Hematopoietic multipotent progenitor cell treated with erythropoietin and hydrocortisone succinate and interleukin-3 and kit ligand, for 4 days (in vitro differentiated cells): ENCODE results near the gene ZFP3.
A peak's percentile ranks its signal among the peaks of the same experiment; 100 is the strongest.
"Not testable (repeated sequence)": the region's sequence is repeated elsewhere in the genome, so short reads cannot be mapped to it uniquely, and the experiment has no call there.

Source experiments
- DNase-seq: peaks from one replicate; pipeline ENCODE4 v3.0.0-alpha.2; 2015

The ZFP3 gene

GRCh38 chr17:5078106-5079028 lies at the start of gene ZFP3:
Gene ZFP3 (plus strand): TSS chr17:5078467. CDS start chr17:5091505, 13,038 bp downstream.
- DNase-seq: peak; percentile 84

- DNase-seq: not testable (repeated sequence)
Measured at GRCh38 chr17:5030168-5030567, 48.1 kb upstream of the ZFP3 start.

GRCh38 chr17:5031365-5032082 lies 46.7 kb upstream of the ZFP3 start:
- DNase-seq: peak; percentile 90

- no peak for DNase-seq
Measured at GRCh38 chr17:5032865-5033264, 45.4 kb upstream of the ZFP3 start.

GRCh38 chr17:5033352-5034015 lies 44.8 kb upstream of the ZFP3 start:
- no peak for DNase-seq

GRCh38 chr17:5034063-5034462 lies 44.2 kb upstream of the ZFP3 start:
- DNase-seq: no peak

- no peak for DNase-seq
Measured at GRCh38 chr17:5034651-5035050, 43.6 kb upstream of the ZFP3 start.

GRCh38 chr17:5035315-5035714 lies 43.0 kb upstream of the ZFP3 start, which contains the start of gene SLC52A1:
Gene SLC52A1 (minus strand): TSS chr17:5035426. CDS start chr17:5034606, 820 bp downstream.
- no peak for DNase-seq

- no peak for DNase-seq
Measured at GRCh38 chr17:5042157-5043022, 35.9 kb upstream of the ZFP3 start.

- no peak for DNase-seq
Measured at GRCh38 chr17:5043524-5043923, 34.7 kb upstream of the ZFP3 start.

GRCh38 chr17:5044630-5045029 lies 33.6 kb upstream of the ZFP3 start:
- no peak for DNase-seq

GRCh38 chr17:5045496-5045895 lies 32.8 kb upstream of the ZFP3 start:
- peak; percentile 18 for DNase-seq

GRCh38 chr17:5047446-5047845 lies 30.8 kb upstream of the ZFP3 start:
- DNase-seq: no peak

GRCh38 chr17:5049314-5049841 lies 28.9 kb upstream of the ZFP3 start:
- DNase-seq: no peak

GRCh38 chr17:5050278-5050677 lies 28.0 kb upstream of the ZFP3 start:
- DNase-seq: no peak

GRCh38 chr17:5055543-5055942 lies 22.7 kb upstream of the ZFP3 start:
- DNase-seq: no peak

- DNase-seq: no peak
Measured at GRCh38 chr17:5065227-5065744, 13.0 kb upstream of the ZFP3 start.

- no peak for DNase-seq
Measured at GRCh38 chr17:5068236-5068635, 10.0 kb upstream of the ZFP3 start.

GRCh38 chr17:5069724-5070123 lies 8.5 kb upstream of the ZFP3 start:
- DNase-seq: no peak

- DNase-seq: not testable (repeated sequence)
Measured at GRCh38 chr17:5075472-5075871, 2.8 kb upstream of the ZFP3 start.

- not testable (repeated sequence) for DNase-seq
Measured at GRCh38 chr17:5077275-5077674, 992 bp upstream of the ZFP3 start.

GRCh38 chr17:5077781-5078105 lies 524 bp upstream of the ZFP3 start:
- no peak for DNase-seq
